Heart left ventricle (tissue), 13 donors: ENCODE results near the gene IPO11.

Experiments
- POLR2A ChIP-seq, 2 donors: fragments of 450-650 bp; IDR thresholded peaks; one replicate each; pipeline ENCODE4 v1.6.1; 2017; ENCODE audit warnings: antibody characterized with exemption in 2 of 2, mild to moderate bottlenecking in 2 of 2, moderate library complexity in 2 of 2
- TF ChIP-seq, protein P1 (sequence below), 12 donors: fragments of 200-600 bp; sonication (generic) in 4 of 12; IDR thresholded peaks; one replicate each; pipeline versions ENCODE4 v1.5.0 to v1.8.0; 2018 to 2022; ENCODE audit warnings: antibody characterized with exemption in 12 of 12, mild to moderate bottlenecking in 5 of 12
- donor health status: ischemic (EF 13 %, LVEDD 7.1; RV severe dilation, severe dysfunction).
- donor health status: DM: no; HTN: yes; CAD: no.
- donor health status: DM: no; HTN: no; CAD: no.
- donor health status: ischemic (EF 25% LVEDD 6.9; RV normal size, moderate dysfunction).
- donor health status: ischemic (EF 25% LVEDD 5.7; RV mildly dilated, moderate dysfunction).
- donor health status: ischemic (EF 35%, LVEDD 5.7; RV mildly dilated, moderate dysfunction).
- donor health status: nonischemic (EF 11% LVEDD 7.7; RV severe dilation, severe dysfunction).
- donor health status: DM: yes; HTN: yes; CAD: no.
- donor health status: PGD.
- donor health status: ischemic (EF 29% LVEDD 5.4; RV normal size, mild dysfunction).
- donor health status: nonischemic (EF 23%, LVEDD 6.1; RV moderate dilation, normal function).

- TF ChIP-seq, protein P1, sequence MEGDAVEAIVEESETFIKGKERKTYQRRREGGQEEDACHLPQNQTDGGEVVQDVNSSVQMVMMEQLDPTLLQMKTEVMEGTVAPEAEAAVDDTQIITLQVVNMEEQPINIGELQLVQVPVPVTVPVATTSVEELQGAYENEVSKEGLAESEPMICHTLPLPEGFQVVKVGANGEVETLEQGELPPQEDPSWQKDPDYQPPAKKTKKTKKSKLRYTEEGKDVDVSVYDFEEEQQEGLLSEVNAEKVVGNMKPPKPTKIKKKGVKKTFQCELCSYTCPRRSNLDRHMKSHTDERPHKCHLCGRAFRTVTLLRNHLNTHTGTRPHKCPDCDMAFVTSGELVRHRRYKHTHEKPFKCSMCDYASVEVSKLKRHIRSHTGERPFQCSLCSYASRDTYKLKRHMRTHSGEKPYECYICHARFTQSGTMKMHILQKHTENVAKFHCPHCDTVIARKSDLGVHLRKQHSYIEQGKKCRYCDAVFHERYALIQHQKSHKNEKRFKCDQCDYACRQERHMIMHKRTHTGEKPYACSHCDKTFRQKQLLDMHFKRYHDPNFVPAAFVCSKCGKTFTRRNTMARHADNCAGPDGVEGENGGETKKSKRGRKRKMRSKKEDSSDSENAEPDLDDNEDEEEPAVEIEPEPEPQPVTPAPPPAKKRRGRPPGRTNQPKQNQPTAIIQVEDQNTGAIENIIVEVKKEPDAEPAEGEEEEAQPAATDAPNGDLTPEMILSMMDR (IDR thresholded peaks at IDR 0.05), result peak in 1 of 12 donors; percentile 17
- TF ChIP-seq POLR2A (IDR thresholded peaks at IDR 0.05), result peak; percentile 2 to 89
These were observed 8.9 kb upstream of the IPO11 start, which contains the start of gene DIMT1 for GRCh38 chr5:62403411-62404250.
